Epithelial cell of umbilical artery (primary cell): ENCODE data around the gene JMJD8. TPM values are rescaled to one million over a fixed set of nuclear protein-coding genes. Genes with fewer than 3 reads are reported as not detected.

Experiments
- total RNA-seq: library from RNA; depleted of rRNA; stranded (reverse); fragments of >200 nt; gene quantifications from 2 replicates; pipeline ENCODE4 v1.2.3, GENCODE V29; 2014

The JMJD8 gene, protein sequence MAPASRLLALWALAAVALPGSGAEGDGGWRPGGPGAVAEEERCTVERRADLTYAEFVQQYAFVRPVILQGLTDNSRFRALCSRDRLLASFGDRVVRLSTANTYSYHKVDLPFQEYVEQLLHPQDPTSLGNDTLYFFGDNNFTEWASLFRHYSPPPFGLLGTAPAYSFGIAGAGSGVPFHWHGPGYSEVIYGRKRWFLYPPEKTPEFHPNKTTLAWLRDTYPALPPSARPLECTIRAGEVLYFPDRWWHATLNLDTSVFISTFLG
- 22.0 and 29.6 TPM in 2 replicates for total RNA-seq

DNA sequence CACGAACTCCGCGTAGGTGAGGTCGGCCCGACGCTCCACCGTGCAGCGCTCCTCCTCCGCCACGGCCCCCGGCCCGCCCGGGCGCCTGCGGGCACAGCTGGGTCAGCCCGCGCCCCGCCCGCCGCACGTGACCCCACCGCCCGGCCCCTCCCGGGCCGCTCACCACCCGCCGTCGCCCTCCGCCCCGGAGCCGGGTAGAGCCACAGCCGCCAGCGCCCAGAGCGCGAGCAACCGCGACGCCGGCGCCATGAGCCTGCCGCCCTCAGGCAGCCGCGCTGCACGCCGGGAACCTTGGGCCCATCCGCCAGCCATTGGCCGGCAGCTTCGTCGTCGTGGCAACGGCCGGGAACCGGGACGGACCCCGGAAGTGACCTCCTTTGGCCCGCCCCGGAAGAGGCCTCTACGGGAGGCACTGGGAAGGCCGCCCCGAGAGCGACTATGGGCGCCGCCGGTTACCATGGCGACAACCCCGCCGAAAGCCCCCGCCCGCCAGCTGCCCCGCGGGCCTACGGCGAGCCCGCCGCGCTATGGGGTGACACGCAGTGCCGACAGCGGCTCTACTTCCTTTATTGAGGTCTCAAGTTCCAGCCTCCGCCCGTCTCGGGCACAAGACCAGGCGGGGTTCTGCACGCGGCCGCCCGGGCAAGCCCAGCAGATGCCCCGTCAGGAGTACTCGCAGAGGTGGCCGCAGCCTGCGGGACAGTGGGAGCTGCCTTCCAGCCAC lies at the start of gene JMJD8:
JMJD8 (minus strand) TSS at position 264 of the 724 bp plus-strand sequence; CDS start at position 249, 15 bp downstream.

DNA sequence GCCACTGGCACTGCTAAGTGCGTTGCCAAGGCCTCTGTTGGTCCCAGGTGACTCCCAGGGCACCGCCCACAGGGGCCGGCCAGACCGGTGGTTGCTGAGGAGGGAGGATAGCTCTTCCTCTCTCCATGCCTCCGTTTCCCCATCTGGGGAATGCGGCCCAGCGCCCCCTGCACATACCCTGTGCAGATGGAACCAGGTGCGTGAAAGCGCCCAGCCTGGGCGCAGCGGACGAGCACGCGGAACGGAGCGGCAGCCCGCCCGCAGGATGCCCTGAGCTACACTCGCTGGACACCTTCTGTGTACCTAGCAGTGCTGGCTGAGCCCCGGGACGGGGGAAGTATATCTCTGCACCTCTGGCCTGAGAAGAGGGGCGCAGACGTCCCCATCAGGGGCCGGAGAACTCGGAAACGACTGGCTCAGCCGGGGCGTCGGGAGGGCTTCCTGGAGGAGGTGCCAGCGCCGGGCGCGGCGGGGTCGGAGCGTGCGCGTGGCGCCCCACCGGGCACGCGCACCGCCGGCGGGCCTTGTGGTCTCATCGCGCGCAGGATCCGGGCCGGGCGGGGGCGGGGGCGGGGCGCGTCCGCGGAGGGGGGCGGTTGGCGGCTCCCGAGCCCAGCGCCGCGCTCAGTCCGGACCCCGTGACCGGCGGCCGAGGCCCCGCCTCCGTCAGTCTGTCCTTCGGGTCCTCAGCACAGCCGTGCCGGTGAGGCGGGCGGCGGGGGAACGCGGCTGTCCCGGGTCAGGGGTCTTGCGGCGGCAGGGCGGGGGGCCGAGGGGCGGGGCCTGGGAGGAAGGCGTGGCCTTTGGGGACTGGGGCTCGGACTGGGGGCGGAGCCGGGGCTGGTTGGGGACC lies 42.5 kb upstream of the JMJD8 start, which contains the start of the genes CCDC78 and HAGHL:
CCDC78 (minus strand) TSS at position 6 of the 853 bp plus-strand sequence. CDS start 76 bp downstream, outside the sequence.
HAGHL (plus strand) TSS at position 669 of the 853 bp plus-strand sequence. CDS start 404 bp downstream, outside the sequence.

DNA sequence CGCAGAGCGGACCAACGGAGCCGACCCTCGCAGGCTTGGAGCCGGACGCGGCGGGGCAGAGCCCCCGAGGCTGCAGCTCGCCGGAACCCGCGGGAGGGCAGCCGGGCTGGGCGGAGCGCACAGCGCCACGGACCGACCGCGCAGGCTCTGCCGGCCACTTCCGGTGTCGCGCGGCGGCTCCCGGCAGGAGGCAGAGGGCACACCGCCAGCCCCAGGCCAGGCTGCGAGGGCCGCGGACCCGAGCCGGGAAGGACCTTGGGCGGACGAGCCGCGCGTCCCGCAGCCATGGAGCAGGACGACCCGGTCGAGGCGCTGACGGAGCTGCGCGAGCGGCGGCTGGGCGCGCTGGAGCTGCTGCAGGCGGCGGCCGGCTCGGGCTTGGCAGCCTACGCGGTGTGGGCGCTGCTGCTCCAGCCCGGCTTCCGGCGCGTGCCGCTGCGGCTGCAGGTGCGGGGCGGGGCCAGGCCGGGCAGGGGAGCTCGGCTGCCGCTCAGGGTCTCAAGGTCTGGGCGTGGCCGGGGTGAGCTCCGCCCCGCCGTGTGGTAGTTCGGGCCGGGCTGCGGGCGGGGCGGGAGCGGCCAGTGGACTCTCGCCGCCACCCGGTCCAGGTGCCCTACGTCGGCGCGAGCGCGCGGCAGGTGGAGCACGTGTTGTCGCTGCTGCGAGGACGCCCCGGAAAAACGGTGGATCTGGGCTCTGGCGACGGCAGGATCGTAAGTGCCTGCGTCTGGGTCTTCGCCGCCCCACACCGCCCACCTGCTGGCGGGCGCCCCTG lies 37.0 kb upstream of the JMJD8 start, which contains the start of gene ANTKMT:
ANTKMT (plus strand) TSS at position 157 of the 775 bp plus-strand sequence; CDS start at position 286, 129 bp downstream.

DNA sequence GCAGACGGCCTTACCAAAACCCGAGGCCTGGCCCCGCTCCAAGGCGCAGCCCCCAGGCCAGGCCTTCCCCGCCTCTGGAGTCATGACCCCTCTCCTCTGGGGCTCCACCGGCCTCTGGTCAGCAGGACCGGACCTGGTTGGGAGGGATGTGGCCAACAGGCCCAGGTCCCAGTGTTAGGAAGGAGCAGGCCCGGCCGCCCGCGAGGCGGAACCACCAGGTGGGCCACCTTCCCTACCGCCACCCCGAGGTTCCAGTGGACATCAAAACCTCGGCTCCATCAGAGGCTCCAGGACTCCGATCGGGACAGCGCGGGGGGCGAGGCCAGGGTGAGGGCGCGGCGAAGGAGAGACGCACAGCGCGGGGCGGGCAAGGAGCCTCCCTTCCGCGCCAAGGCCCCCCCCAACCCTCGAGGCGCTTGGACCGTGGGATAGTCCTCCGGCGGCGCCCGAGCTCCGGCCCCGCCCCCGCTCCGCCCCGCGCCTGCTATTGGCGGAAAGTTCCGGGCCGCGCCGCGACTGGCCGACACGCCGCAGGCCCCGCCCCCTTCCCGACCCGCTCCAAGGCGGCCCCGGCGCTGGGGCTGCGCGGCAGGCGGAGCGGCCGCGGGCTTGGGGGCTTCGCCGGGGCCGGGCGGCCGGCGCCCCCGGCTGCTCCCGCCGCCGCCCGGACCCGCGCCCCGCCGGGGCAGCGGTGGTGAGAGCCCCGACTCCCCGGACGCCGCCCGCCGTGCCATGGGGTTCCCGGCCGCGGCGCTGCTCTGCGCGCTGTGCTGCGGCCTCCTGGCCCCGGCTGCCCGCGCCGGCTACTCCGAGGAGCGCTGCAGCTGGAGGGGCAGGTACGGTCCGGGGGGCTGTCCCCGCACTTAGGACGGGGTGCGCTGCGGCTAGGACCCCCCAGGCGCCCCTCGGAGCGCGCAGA lies 30.7 kb upstream of the JMJD8 start, which contains the start of gene METRN:
METRN (plus strand) TSS at position 561 of the 919 bp plus-strand sequence; CDS start at position 733, 172 bp downstream.

DNA sequence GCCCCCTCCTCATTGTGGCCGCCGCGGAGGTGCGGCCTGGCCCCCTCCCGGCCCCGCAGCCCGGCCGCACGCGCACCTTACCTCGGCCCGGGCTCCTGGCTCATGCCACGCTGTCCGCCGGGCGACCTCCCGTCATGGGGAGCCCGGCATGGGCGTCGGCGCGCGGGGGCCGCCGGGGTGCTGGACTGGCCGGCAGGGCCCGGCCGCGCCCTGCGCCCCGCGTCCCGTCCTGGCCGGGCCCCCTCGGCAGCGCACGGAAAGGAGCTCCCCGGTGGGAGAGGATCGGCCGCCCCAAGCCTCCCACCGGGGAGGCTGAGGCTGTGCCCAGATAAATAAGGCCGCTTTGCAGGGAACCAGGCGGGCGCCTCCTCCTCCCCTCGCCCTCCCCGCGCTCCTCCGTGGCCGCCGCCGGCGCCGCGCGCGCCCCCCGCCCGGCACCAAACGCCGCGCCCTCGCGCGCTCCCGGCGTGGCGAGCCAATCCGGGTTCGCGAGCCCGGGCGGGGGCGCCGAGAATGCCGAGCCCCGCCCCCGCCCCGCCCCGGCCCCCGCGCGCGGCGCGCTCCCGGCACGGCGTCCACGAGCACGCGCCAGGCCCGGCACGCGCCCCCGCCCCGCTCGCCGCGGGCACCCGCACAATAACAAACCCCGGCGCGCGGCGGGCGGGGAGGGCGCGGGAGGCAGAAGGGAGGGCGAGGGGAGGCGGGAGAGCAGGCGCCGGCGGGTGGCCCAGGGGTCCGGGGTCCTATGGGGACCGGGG lies 21.5 kb upstream of the JMJD8 start, which contains the start of gene FBXL16:
FBXL16 (minus strand) TSS at position 371 of the 758 bp plus-strand sequence. CDS start 8,396 bp downstream, outside the sequence.

DNA sequence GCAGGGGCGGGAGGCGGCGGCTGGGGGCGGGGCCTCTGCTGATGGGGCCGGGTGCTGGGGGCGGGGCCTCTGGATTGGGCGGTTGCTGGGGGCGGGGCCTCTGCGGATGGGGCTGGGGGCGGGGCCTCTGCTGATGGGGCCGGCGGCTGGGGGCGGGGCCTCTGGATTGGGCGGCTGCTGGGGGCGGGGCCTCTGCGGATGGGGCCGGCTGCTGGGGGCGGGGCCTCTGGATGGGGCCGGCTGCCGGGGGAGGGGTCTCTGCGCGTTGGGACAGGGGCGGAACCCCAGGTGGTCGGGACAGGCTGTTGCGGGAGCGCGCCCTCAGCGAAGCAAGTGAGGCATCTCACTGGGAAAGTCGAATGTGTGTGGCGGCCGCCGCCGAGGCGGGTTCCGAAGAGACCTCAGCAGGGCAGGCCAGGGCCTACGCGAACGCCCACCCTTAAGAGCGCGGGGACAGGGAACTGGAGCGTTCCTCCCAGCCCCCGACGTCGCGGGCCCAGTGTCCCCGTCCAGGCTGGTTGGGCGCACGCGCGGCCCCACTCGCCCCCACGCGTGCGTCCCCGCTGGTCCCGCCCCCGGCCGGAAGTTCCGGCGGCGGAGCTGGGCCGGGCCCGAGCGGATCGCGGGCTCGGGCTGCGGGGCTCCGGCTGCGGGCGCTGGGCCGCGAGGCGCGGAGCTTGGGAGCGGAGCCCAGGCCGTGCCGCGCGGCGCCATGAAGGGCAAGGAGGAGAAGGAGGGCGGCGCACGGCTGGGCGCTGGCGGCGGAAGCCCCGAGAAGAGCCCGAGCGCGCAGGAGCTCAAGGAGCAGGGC lies 4.1 kb downstream of the JMJD8 start, which contains the start of gene STUB1:
STUB1 (plus strand) TSS at position 597 of the 811 bp plus-strand sequence; CDS start at position 713, 116 bp downstream.

DNA sequence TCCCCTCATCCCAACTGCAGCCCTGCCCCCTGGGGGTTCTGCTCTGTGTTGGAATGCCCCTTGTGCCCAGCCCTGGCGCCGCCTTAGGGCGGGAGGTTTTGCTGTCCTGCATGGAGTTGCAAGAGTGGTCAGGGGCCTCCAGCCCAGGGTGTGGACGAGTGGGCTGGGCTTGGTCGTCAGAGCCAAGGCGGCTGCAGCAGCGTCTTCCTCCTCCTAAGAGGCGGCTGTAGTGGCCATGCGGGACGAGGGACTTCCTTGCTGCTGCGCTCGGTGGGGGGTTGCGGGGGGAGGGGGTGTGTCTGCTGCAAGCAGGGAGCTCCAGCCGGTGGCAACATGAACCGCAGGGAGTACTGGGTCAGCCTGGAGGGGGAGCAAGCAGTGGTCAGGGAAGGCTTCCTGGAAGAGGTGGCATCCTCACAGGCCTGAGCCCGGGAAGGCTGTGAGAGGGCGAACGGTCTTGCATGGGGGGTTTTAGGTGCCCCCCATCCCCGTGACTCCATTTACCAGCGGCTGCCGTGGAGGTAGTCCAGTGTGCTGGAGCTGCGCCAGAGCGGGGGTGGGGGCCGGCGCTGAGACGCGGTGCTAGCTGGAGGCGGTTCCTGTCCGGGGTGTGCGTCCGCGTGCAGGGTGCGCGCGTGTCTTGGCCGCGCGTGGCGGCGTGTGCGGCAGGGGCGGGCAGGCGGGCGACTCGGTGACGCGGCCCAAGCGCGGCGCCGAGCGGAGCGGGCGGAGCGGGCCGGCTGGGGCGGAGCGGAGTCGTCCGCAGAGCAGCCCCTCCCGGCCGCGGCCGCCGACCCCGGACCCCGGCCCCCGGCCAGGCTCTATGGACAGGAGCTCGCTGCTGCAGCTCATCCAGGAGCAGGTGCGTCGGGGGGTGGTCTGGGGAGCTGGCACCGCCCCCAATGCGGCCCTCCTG lies 8.9 kb downstream of the JMJD8 start, which contains the start of gene RHBDL1:
RHBDL1 (plus strand) TSS at position 704 of the 916 bp plus-strand sequence; CDS start at position 824, 120 bp downstream.

DNA sequence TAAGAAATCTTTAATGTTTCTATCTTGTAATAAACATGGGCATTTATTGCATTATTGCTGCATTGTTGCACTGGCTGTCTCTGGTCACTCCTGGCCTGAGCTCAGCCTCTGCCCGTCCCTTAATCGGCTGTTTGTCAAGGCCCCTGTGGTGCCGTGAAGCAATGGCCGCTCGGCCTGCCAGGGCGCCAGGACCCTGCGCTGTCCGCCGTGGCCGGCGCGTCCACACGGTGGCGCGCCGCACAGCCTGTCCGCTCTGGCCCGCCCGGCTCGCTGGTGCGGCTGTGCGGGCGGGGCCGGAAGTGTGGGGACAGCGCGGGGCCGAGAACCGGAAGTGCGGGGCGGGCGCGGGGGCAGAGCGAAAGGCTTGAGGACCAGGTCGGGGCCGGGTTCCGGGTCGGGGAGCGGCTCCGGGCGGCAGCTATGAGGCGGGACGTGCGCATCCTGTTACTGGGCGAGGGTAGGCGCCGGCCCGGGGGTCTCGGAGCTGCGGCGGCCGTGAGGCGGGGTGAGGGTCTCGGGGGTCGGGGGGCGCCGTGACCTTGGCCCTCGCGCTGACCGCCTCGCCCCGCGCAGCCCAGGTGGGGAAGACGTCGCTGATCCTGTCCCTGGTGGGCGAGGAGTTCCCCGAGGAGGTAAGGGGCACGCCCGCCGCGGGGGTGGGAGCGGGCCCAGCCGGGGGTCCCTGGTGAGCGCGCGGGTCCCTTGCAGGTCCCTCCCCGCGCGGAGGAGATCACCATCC lies 16.2 kb downstream of the JMJD8 start, which contains the start of gene RHOT2:
RHOT2 (plus strand) TSS at position 353 of the 739 bp plus-strand sequence; CDS start at position 421, 68 bp downstream.

DNA sequence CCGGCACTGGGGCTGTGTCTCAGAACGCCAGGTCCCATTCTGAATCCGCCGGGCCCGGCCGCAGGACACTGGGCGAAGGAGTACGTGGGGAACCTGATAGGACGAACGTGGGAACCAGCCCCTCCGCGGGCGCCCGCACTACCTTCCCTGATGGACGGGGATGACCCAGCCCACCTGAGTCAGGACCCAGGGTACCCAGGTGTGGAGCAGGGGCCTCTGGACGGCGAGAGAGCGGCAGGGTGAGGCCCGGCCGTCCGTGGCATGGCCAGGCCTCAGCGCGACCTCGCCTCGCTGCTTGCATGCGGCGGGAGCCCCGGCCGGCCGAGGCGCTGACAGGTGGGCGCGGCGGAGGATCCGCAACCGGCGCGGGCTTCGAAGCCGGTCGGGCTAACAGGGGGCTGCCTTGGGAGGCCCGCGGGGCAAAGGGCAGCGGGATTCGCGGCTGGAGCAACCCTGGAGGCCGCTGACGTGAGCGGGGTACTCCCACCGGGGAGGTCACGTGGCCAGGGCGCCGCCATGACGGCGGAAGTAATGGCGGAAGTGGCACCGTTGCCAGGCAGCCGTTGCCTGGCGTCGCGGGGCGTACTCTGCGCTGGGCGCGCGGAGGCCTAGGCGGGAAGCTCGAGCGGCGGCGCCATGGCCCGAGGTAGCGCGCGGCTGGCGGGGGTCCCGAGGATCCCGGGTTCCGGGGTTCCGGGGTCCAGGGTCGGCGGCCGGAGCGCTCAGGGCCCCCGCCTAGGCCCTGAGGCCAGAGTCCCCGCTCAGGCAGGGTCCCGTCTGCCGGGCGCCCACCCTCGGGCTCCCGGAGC lies 35.1 kb downstream of the JMJD8 start, which contains the start of gene WDR90:
WDR90 (plus strand) TSS at position 585 of the 809 bp plus-strand sequence; CDS start at position 637, 52 bp downstream.

DNA sequence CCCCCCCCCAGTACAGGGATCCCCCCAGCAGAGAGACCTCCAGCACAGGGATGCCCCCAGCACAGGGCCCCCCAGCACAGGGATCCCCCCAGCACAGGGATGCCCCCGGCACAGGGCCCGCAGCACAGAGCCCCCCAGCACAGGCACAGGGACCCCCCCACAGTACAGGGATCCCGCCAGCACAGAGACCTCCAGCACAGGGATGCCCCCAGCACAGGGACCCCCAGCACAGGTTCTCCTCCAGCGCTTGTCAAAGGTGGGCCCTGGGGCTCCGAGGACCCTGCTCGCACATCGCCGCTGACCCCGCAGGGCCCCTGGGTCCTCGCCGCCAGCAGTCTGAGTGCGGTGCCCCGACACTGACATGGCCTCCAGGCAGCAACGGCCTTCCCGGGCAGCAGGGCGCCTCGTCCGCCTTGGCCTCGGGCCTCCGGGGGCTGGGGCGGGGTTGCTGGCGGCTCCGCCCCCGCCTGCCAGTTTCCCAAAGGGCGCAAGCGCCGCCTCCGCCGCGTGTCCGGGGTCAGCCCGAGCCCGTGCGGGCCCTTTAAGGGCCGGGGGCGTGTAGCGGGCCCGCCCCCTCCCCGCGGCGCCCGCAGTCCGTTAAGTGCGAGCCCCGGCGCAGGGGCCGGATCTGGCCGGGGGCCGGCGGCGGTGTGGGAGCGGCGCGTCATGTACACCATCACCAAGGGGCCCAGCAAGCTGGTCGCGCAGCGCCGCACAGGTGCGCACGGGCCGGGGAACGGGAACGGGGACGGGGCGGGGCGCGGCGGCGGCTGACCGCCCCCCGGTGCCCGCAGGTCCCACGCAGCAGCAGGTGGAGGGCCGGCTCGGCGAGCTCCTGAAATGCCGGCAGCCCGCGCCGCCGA lies 42.6 kb downstream of the JMJD8 start, which contains the start of gene MCRIP2:
MCRIP2 (plus strand) TSS at position 503 of the 863 bp plus-strand sequence; CDS start at position 667, 164 bp downstream.

DNA sequence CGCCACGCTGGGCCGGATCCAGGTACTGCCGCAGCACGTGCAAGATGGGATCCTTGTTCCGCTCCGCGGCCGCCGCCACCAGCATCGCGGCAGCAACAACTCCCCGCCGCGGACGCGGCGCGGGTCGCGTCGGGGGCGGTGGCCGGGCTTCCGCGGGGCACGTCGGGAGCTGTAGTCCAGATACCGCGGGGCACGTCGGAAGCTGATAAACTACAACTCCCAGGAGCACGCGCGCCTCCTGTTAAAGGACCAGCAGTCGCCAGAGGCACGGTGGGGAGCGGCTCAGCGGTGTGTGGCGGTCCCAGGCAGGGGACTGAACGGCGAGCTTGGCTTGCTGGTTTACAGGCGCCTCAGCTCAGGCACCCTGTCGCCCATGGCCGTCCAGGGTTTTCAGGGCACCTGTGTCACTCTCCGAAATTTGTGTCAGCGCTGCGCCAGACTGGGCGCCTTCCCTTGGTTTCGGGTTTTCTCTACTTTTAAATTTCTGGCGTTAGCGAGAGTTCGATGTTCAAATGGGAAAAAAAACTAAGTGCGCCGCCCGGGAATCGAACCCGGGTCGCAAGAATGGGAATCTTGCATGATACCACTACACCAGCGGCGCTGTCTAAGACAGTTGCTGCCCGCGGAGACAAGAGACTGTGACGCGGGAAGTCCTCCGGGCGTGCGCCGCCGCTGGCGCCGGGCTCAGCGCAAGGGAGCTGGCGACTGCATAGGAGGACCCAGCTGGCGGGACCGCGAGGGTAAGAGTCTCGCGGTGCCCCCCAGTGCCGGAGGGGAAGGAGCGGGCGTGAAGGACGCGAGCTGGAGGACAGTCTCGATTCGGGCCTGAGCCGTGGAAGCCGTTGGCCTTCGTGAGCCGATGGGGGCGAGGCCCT lies 47.7 kb downstream of the JMJD8 start, which contains the start of gene METTL26:
METTL26 (minus strand) TSS at position 100 of the 875 bp plus-strand sequence; CDS start at position 85, 15 bp downstream.

